GM11168 (cell line): ENCODE results near the gene KCNG2.

Experiments used
- in situ Hi-C: fragments of 300-500 bp; cut with MboI; formaldehyde crosslinking; loops from one replicate; pipeline ENCODE4 v1.12.0; 2022; ENCODE audit warnings: low sequenced_read_pairs; ENCODE audit not compliant: unreplicated experiment

Gene KCNG2

GRCh38 chr18:79900610-79901570 lies 103.2 kb downstream of the KCNG2 start:
- in situ Hi-C loops = no loop called here

GRCh38 chr18:79901665-79902064 lies 103.9 kb downstream of the KCNG2 start:
- in situ Hi-C loops = no loop called here

- in situ Hi-C loops = no loop called here
Observed at GRCh38 chr18:79902075-79902474, 104.3 kb downstream of the KCNG2 start.

GRCh38 chr18:79902640-79903039 lies 104.9 kb downstream of the KCNG2 start:
- in situ Hi-C loops = no loop called here

GRCh38 chr18:79903071-79903635 lies 105.4 kb downstream of the KCNG2 start:
- in situ Hi-C loops = no loop called here

- in situ Hi-C loops = no loop called here
Observed at GRCh38 chr18:79903787-79904356, 106.1 kb downstream of the KCNG2 start.

- in situ Hi-C loops = no loop called here
Observed at GRCh38 chr18:79904357-79905147, 106.8 kb downstream of the KCNG2 start.

GRCh38 chr18:79905389-79905911 lies 107.7 kb downstream of the KCNG2 start:
- in situ Hi-C loops = no loop called here

GRCh38 chr18:79905993-79906392 lies 108.3 kb downstream of the KCNG2 start:
- in situ Hi-C loops = no loop called here

GRCh38 chr18:79906706-79907105 lies 109.0 kb downstream of the KCNG2 start:
- in situ Hi-C loops = no loop called here

GRCh38 chr18:79910563-79911343 lies 113.0 kb downstream of the KCNG2 start:
- in situ Hi-C loops = no loop called here

GRCh38 chr18:79911344-79912270 lies 113.9 kb downstream of the KCNG2 start:
- in situ Hi-C loops = no loop called here

- in situ Hi-C loops = no loop called here
Observed at GRCh38 chr18:79912409-79912991, 114.8 kb downstream of the KCNG2 start.

GRCh38 chr18:79912994-79913831 lies 115.5 kb downstream of the KCNG2 start:
- in situ Hi-C loops = no loop called here

GRCh38 chr18:79914614-79915160 lies 116.9 kb downstream of the KCNG2 start:
- in situ Hi-C loops = no loop called here

GRCh38 chr18:79915161-79916127 lies 117.7 kb downstream of the KCNG2 start:
- in situ Hi-C loops = no loop called here
